Stimulated activated CD4-positive, alpha-beta T cell treated with anti-CD3 and anti-CD28 coated beads, TNF-alpha, amount 100 ng/mL, for 48 hours (primary cell): ENCODE results near the gene DEFB118.
"Not testable (repeated sequence)": the region's sequence is repeated elsewhere in the genome, so short reads cannot be mapped to it uniquely, and the experiment has no call there.

ENCODE experiments used
- DNase-seq, 3 donors: peaks; one replicate each; pipeline ENCODE4 v3.0.0-alpha.2; 2020; ENCODE audit warnings: low read depth in 3 of 3

DEFB118 gene

DNA sequence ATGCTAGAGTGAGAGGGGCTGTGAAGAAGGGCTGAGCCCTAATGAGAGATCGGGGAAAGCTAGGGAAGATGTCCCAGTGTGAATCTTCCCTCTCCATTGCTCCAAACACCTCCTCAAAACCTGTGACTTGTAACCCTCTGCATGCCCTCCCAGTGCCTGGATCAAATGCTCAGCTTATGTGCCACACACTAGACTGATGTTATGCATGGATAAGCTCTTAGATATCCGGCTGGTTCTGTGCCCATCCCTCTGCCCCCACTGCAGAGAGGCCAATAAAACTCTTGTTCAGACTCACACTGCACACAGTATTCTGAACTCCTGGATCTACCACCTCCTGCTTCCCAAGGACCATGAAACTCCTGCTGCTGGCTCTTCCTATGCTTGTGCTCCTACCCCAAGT, at the start of gene DEFB118:
Gene DEFB118 (plus strand): TSS at position 301 of the 400 bp plus-strand sequence. CDS start 50 bp downstream, at position 351.
- DNase-seq = no peak

DNA sequence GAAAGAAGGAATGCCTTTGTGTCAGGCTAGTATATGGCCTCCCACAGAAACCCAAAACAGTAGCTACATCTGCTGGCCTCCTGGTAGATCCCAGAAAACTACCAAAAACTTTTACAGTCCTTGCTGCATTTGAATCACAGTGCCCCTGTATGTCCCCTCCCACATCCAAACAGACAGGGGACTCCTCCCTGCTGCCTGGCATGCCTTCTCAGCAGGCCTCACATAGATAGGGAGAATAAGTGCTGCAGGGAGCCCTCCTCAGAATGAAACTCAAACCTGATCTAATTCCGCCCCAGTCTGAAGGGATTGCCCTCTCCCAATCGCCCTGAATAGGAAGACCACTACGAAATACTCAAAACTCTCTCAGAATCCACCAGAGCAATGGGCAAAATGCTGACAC, 45.9 kb upstream of the DEFB118 start:
- DNase-seq = no peak

- DNase-seq = no peak
These were observed 37.5 kb upstream of the DEFB118 start for GRCh38 chr20:31330893-31331292.

DNA sequence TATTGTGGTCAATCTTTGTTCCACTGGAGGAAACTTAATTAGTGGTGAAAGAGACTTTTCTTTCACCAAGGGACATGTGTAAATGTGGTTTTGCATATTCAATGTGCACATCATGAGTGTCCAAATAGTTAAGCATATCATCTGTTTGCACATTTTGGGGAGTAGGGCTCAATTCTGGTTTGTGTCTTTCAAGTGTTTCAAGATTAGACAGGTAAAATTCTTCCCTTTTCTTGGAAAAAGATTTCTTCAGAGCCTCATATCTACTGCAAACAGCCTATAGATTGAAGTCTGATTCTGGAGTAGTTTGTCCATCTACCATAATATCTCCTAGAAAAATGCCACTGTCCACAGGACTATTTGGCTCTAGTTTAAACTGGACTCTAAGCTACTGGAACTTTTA, 26.9 kb upstream of the DEFB118 start:
- no peak for DNase-seq

- no peak for DNase-seq
These were observed 12.4 kb upstream of the DEFB118 start for GRCh38 chr20:31355981-31356380.

GRCh38 chr20:31363295-31363694, 5.1 kb upstream of the DEFB118 start:
- DNase-seq = no peak

- not testable (repeated sequence) for DNase-seq
These were observed 4.1 kb upstream of the DEFB118 start for GRCh38 chr20:31364272-31364671.

DNA sequence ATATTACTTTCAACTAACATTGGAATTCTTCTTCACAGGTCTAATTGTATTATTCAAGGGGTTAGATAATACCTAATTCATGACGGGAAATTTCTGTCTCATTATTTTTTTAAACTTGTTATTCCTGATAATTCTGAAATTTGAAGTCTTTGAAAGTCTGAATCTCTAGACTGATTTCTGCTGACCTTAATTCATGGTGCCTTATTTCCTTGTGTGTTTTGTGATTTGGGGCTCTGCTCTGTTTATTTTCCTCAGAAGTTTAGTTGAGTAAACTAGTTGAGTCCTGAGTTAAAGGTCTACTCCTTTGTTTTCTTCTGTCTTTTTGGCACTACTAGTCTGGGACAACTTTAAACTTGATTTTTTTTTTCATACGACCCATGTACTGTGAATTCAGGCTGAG, 5.9 kb downstream of the DEFB118 start:
- no peak for DNase-seq

- no peak for DNase-seq
These were observed 22.1 kb downstream of the DEFB118 start, which contains the start of gene DEFB119 for GRCh38 chr20:31390490-31390889. Gene DEFB119 (minus strand): TSS chr20:31390590. CDS start chr20:31390483, 107 bp downstream.

DNA sequence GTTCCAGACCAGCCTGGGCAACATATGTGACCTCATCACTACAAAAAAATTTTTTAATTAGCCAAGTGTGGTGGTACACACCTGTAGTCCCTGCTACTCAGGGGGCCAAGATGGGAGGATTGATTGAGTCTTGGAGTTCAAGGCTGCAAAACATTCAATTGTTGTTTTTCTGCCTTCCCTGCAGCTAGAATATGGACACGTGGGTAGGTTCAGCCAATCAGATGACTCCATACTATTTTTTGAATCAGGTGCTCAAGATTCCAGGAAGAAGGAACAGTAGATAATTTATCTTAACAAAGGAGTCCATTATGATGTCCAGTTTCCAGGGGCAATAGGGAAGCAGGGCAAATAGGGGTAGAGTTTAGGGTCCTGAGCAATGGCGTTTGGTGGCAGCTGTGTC, 24.4 kb downstream of the DEFB118 start:
- no peak for DNase-seq

DNA sequence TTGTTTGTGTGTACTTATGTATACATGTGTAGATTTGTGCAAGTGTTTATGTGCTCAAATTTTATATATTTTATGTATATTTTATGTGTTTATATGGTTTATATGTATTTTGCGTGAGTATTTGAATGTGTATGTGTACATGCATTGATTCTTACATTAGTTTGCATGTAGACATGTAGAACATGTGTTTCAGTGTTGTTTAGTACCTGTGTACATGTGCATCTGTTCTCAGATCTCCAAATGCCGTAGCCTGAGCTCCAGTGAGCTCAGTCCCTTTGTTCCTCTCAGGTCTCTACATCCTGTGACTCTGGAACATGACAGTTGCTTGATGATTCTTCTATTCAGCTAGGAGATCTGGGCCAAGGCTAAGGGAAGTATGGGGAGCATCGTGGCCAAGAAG, 26.5 kb downstream of the DEFB118 start:
- no peak for DNase-seq

DNA sequence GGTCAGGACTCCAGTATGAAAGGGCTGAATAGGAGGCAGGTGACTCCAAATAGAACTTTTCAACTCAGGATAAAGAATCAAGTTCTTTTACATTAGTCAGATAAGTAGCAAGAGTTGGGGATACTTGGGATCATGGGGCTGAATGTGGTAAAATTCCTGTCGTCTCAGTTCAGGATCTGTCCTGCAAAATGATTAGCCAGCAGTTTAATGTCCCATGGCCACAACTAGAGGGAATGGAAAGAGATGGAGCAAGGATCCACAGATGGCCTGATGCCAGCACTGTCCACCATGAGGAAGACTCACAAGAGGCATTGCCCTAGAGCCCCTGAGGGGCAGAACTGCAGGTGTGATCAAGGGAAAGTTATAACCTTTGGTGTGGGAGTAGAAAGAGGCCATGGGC, 35.5 kb downstream of the DEFB118 start:
- DNase-seq = no peak

- no peak for DNase-seq
These were observed 37.7 kb downstream of the DEFB118 start, which contains the start of gene DEFB121 for GRCh38 chr20:31406115-31406514. Gene DEFB121 (minus strand): TSS chr20:31406215. CDS start chr20:31406152, 63 bp downstream.

GRCh38 chr20:31410011-31410410, 41.6 kb downstream of the DEFB118 start:
- no peak for DNase-seq

DNA sequence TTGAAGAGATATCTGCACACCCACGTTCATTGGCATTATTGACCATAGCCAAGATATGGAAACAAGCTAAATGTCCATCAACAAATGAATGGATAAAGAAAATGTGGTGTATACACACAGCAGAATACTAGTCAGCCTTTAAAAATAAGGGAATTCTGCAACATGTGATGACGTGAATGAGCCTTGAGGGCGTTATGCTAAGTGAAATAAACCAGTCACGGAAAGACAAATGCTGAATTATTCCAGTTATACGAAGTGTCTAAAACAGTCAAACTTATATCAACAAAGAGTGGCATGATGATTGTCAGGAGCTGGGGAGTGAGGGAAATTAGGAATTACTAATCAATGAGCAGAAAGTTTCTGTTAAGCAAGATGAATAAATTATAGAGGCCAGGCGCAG, 46.0 kb downstream of the DEFB118 start:
- DNase-seq = no peak

DNA sequence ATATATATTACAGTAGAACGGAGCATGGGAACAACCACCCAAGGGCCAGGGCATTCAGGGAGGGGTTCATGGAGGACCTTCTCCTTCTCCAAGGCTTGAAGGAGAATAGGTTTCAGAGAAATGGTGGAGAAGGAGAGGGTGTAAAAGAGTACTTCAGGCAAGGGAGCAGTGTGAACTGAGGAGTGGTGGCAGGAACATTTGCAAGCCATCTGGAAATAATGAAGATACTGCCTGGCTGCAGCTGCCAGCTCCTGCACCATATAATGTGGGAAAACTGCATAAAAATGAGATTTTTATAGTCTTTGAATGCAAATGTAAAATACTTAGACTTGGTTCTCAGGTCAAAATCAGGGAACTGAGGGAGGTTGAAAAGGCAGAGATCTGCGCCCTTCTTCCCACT, 47.3 kb downstream of the DEFB118 start:
- no peak for DNase-seq

- DNase-seq = no peak
These were observed 49.9 kb downstream of the DEFB118 start for GRCh38 chr20:31418307-31418706.
